Measurements from ENCODE around the gene FAM76A.

DNA sequence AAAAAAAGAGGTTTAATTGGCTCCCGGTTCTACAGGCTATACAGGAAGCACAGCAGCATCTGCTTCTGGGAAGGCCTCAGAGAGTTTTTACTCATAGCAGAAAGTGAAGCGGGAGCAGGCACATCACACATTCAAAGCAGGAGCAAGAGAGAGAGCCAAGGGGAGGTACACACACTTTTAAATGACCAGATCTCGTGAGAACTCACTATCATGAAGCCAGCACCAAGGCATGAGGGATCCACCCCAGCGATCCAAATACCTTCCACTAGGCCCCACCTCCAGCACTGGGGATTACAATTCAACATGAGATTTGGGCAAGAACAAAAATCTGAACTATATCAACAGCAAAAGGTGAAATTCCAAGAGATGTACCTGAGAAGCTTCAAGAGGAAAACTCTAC lies 20.8 kb upstream of the FAM76A start:
- TF ChIP-seq, protein P1, sequence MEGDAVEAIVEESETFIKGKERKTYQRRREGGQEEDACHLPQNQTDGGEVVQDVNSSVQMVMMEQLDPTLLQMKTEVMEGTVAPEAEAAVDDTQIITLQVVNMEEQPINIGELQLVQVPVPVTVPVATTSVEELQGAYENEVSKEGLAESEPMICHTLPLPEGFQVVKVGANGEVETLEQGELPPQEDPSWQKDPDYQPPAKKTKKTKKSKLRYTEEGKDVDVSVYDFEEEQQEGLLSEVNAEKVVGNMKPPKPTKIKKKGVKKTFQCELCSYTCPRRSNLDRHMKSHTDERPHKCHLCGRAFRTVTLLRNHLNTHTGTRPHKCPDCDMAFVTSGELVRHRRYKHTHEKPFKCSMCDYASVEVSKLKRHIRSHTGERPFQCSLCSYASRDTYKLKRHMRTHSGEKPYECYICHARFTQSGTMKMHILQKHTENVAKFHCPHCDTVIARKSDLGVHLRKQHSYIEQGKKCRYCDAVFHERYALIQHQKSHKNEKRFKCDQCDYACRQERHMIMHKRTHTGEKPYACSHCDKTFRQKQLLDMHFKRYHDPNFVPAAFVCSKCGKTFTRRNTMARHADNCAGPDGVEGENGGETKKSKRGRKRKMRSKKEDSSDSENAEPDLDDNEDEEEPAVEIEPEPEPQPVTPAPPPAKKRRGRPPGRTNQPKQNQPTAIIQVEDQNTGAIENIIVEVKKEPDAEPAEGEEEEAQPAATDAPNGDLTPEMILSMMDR (IDR thresholded peaks at IDR 0.05): no peak
- TF ChIP-seq POLR2A (IDR thresholded peaks at IDR 0.05): no peak

Data from right lobe of liver (tissue), 4 donors.